Activated naive CD4-positive, alpha-beta T cell treated with anti-CD3 and anti-CD28 coated beads, Interleukin-2, amount 50 U/mL, for 72 hours (primary cell): Measurements from ENCODE around the gene MFN2. TPM values are rescaled to one million over a fixed set of nuclear protein-coding genes. Genes with fewer than 3 reads are reported as not detected.
A peak's percentile ranks its signal among the peaks of the same experiment; 100 is the strongest.
"Not testable (repeated sequence)": the region's sequence is repeated elsewhere in the genome, so short reads cannot be mapped to it uniquely, and the experiment has no call there.

Experiments used
- ATAC-seq, 2 donors: fragments of 150-1000 bp; cut with Tn5 transposase; 2 replicates each; pipeline ENCODE4 v1.10.0; 2021; ENCODE audit warnings: mild to moderate bottlenecking in 2 of 2, moderate library complexity in 2 of 2
- DNase-seq, 2 donors: peaks; one replicate each; pipeline ENCODE4 v3.0.0; 2021 to 2022; ENCODE audit warnings: low spot score in 2 of 2
- H3K27ac Mint-ChIP-seq, 2 donors: one replicate each; pipeline ENCODE4 v1.8.0; 2022; ENCODE audit warnings: mild to moderate bottlenecking in 2 of 2, mixed read lengths in 2 of 2
- H3K36me3 Mint-ChIP-seq, 2 donors: one replicate each; pipeline ENCODE4 v1.8.0; 2022; ENCODE audit warnings: mixed read lengths in 2 of 2
- H3K9me3 Mint-ChIP-seq, 2 donors: one replicate each; pipeline ENCODE4 v1.8.0; 2022; ENCODE audit warnings: mixed read lengths in 2 of 2
- total RNA-seq, 2 donors: library from RNA; stranded (reverse); gene quantifications; one replicate each; pipeline ENCODE4 v1.2.3, GENCODE V29; 2022

MFN2 gene
- total RNA-seq, 2 donors from 2014 or later, result 54.9 to 62.3 TPM

DNA sequence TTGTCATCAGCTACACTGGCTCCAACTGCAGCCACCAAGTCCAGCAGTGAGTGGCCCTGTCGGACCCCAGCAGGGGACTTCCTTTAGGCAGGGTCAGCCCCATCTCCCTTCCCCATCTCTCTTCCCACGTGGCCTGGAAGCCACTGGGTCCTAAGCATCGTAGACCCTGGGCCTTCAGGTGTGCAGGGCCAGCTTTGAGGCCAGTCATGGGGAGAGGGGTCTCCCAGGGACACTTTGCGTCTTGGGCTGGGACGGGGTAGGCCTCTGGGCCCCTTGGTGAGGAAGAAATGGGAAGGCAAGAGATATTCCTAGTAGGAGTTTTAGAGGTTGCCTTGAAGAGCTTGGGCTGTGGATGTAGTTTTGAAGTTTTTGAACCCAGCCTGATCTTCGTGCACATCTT is 27.0 kb downstream of the MFN2 start:
- no peak overlapping the region for H3K27ac Mint-ChIP-seq

DNA sequence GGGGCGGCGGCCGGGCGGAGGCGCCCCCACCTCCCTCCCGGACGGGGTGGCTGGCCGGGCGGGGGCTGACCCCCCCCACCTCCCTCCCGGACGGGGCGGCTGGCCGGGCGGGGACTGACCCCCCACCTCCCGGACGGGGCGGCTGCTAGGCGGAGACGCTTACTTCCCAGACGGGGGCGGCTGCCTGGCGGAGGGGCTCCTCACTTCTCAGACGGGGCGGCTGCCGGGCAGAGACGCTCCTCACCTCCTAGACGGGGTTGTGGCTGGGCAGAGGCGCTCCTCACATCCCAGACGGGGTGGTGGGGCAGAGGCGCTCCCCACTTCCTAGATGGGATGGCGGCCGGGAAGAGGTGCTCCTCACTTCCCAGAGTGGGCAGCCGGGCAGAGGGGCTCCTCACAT is 28.1 kb downstream of the MFN2 start:
- H3K36me3 Mint-ChIP-seq, result peaks cover 18 to 19% of the 10 kb centered on the region in 2 donors
- H3K9me3 Mint-ChIP-seq, ATAC-seq, H3K27ac Mint-ChIP-seq, DNase-seq: not testable (repeated sequence)

More for the DNA sequence above, 27.0 kb downstream of the MFN2 start:
- H3K9me3 Mint-ChIP-seq, result no peaks in the 10 kb centered on the region
- DNase-seq (no peak), ATAC-seq (no peak)
- peaks cover 23 to 29% of the 10 kb centered on the region in 2 donors for H3K36me3 Mint-ChIP-seq

GRCh38 chr1:12009318-12009947 is 29.2 kb downstream of the MFN2 start:
- ATAC-seq, result no peak
- Mint-ChIP-seq H3K9me3 (no peaks in the 10 kb centered on the region), H3K27ac (no peak overlapping the region), H3K36me3 (peaks cover 18 to 24% of the 10 kb centered on the region in 2 donors)
- DNase-seq, result no peak

- Mint-ChIP-seq H3K27ac (peak overlapping the region; percentile 38 to 55), H3K9me3 (no peaks in the 10 kb centered on the region), H3K36me3 (peaks cover 13 to 20% of the 10 kb centered on the region in 2 donors)
- no peak for DNase-seq
- ATAC-seq, result no peak
Observed at GRCh38 chr1:12010746-12011570, 30.7 kb downstream of the MFN2 start.

GRCh38 chr1:12011998-12012397 is 31.8 kb downstream of the MFN2 start:
- no peak for DNase-seq
- ATAC-seq, result no peak
- Mint-ChIP-seq H3K27ac (peak overlapping the region; percentile 37 to 92), H3K36me3 (peaks cover 7 to 14% of the 10 kb centered on the region in 2 donors), H3K9me3 (no peaks in the 10 kb centered on the region)

DNA sequence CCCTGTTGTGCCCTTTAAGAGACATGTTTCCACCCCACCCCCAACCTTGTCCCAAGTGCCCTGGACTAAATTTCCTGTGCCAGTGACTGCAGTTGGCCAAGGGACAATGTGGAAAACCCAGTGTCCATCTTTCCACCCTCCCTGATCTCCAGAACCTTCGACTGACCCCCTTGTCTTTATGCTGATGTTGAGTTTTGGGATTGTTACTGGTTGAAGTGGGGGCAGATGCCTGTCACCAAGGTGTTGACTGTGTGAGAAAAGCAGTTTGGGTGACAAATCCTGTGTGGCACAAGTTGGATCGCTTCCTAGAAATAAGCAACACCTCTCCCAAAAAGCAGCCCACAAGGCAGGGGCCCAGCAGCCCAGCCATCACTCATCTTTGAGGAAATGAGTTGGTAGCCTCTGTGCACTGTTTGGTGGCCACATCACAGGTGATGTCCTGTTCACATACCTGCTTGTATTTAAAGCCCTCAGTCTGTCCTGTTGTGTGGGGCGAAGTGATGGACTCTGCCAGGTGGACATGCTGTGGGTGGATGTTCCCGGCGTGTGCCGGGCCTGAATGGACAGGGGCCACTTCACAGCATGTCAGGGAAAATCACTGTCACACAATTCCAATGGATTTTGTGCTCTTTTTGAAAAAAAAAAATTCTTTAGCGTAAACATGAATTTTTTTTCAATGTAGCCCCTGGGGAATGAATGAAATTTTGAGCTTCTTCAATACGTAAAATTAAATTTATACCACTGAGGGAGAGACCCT is 32.5 kb downstream of the MFN2 start:
- H3K27ac Mint-ChIP-seq, result peak overlapping the region; percentile 37 to 52
- no peak for DNase-seq
- ATAC-seq, result peak; percentile 40 to 48
- H3K36me3 Mint-ChIP-seq, result peaks cover 2 to 7% of the 10 kb centered on the region in 2 donors
- H3K9me3 Mint-ChIP-seq, result no peaks in the 10 kb centered on the region

GRCh38 chr1:12014141-12014991 is 34.1 kb downstream of the MFN2 start:
- H3K36me3 Mint-ChIP-seq, result peaks cover 0 to 5% of the 10 kb centered on the region in 2 donors
- peak overlapping the region; percentile 70 to 91 for H3K27ac Mint-ChIP-seq
- DNase-seq, result no peak
- no peak for ATAC-seq
- H3K9me3 Mint-ChIP-seq, result no peaks in the 10 kb centered on the region

GRCh38 chr1:12015001-12015491 is 34.8 kb downstream of the MFN2 start:
- no peaks in the 10 kb centered on the region for H3K9me3 Mint-ChIP-seq
- DNase-seq (no peak), ATAC-seq (no peak)
- peak overlapping the region in 1 of 2 donors; percentile 70 for H3K27ac Mint-ChIP-seq
- peaks cover 0 to 5% of the 10 kb centered on the region in 2 donors for H3K36me3 Mint-ChIP-seq

GRCh38 chr1:12015499-12015898 is 35.3 kb downstream of the MFN2 start:
- Mint-ChIP-seq H3K27ac (no peak overlapping the region), H3K9me3 (no peaks in the 10 kb centered on the region), H3K36me3 (peaks cover 0 to 5% of the 10 kb centered on the region in 2 donors)
- ATAC-seq, result no peak
- DNase-seq, result no peak

DNA sequence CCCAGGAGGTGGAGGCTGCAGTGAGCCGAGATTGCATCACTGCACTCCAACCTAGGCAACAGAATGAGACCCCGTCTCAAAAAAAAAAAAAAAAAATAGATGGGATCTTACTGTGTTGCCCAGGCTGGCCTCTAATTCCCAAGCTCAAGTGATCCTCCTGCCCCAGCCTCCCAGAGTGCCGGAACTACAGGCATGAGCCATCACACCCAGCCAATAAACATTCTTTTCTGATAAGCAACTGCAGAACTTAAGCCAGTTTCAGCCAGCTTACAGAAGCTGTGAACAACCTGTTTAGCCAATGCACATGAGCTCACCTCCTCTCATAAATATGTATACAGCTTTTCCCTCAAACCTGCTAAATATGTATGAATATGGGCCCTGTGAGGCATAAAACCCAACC is 35.9 kb downstream of the MFN2 start:
- no peak for DNase-seq
- no peak overlapping the region for H3K27ac Mint-ChIP-seq
- no peaks in the 10 kb centered on the region for H3K9me3 Mint-ChIP-seq
- H3K36me3 Mint-ChIP-seq, result peaks cover 0 to 5% of the 10 kb centered on the region in 2 donors
- ATAC-seq, result no peak

- no peak for DNase-seq
- peak overlapping the region in 1 of 2 donors; percentile 75 for H3K27ac Mint-ChIP-seq
- peaks cover 0 to 10% of the 10 kb centered on the region in 2 donors for H3K36me3 Mint-ChIP-seq
- ATAC-seq, result peak in 1 of 2 donors; percentile 0
- no peaks in the 10 kb centered on the region for H3K9me3 Mint-ChIP-seq
Observed at GRCh38 chr1:12019858-12020509, 39.7 kb downstream of the MFN2 start.

- no peak for ATAC-seq
- Mint-ChIP-seq H3K9me3 (no peaks in the 10 kb centered on the region), H3K27ac (no peak overlapping the region), H3K36me3 (peaks cover 7 to 21% of the 10 kb centered on the region in 2 donors)
- DNase-seq, result no peak
Observed at GRCh38 chr1:12021616-12022015, 41.4 kb downstream of the MFN2 start.

DNA sequence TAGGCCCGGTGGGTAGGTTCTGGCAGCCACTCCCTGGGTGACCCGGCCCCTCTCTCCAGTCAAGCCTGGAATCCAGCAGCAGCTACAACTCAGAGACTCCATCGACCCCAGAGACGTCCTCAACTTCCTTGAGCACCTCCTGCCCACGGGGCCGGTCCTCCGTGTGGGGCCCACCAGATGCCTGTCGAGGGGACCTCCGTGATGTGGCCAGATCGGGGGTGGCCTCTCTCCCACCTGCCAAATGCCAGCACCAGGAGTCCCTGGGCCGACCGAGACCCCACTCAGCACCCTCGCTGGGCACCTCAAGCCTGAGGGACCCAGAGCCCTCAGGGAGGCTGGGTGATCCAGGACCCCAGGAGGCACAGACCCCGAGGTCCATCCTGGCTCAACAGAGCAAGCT is 41.8 kb downstream of the MFN2 start:
- H3K27ac Mint-ChIP-seq, result no peak overlapping the region
- no peaks in the 10 kb centered on the region for H3K9me3 Mint-ChIP-seq
- H3K36me3 Mint-ChIP-seq, result peaks cover 7 to 22% of the 10 kb centered on the region in 2 donors
- ATAC-seq (no peak), DNase-seq (no peak)

DNA sequence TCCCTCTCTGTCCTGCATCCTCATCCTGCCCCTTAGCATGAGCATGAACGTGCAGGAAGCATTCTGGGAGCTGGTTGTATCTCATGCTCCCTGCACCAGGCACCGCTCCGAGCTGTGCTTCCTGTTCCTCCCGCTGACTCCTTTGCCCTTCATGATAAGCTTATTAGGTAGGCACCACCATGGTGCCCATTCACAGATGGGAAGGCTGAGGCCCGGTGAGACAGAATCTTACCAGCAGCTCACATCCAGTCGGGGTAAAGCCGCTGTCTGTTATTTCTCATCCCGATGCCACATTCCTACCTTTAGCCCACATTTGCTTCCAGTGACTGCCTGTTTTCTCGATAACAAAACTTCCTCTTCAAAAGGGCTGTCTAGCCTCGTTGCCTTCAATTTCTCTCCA is 46.3 kb downstream of the MFN2 start:
- Mint-ChIP-seq H3K36me3 (peaks cover 22 to 28% of the 10 kb centered on the region in 2 donors), H3K9me3 (no peaks in the 10 kb centered on the region), H3K27ac (peak overlapping the region in 1 of 2 donors; percentile 65)
- ATAC-seq (no peak), DNase-seq (no peak)

DNA sequence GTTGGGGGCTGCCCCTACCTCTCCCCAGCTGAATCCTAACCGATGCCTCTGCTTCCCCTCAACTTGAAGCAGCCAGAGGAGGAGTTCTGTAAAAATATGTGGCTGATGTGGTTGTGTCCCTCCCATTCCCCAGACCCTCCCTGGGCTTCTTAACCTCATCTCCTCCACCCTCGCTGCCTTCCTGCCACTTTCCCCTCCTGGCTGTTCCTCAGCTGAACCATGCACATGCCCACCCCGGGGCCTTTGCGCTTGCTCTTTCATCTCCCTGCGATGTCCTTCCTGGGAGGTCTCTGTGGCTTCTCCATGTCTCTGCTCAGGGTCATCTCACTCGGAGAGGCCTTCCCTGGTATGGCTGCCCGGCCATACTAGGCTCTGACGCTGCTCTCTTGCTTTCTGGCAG is 48.0 kb downstream of the MFN2 start:
- Mint-ChIP-seq H3K9me3 (no peaks in the 10 kb centered on the region), H3K36me3 (peaks cover 22 to 28% of the 10 kb centered on the region in 2 donors), H3K27ac (peak overlapping the region in 1 of 2 donors; percentile 92)
- ATAC-seq (no peak), DNase-seq (no peak)
